Ishikawa (cell line): ENCODE data around the gene DENND1A.

ENCODE experiments used
- CEBPB ChIP-seq: IDR thresholded peaks from 2 replicates; pipeline ENCODE4 v1.6.1; 2012
- CREB1 ChIP-seq: IDR thresholded peaks from 2 replicates; pipeline ENCODE4 v1.6.1; 2012; ENCODE audit warnings: low read depth
- EGR1 ChIP-seq: IDR thresholded peaks from 2 replicates; pipeline ENCODE4 v1.6.1; 2012
- EP300 ChIP-seq: IDR thresholded peaks from 2 replicates; pipeline ENCODE4 v1.6.1; 2012; ENCODE audit warnings: borderline replicate concordance
- FOXM1 ChIP-seq: IDR thresholded peaks from 2 replicates; pipeline ENCODE4 v1.6.1; 2012; ENCODE audit warnings: low read depth, borderline replicate concordance
- MAX ChIP-seq: IDR thresholded peaks from 2 replicates; pipeline ENCODE4 v1.6.1; 2012
- NFIC ChIP-seq: IDR thresholded peaks from 2 replicates; pipeline ENCODE4 v1.6.1; 2012
- RAD21 ChIP-seq: IDR thresholded peaks from 2 replicates; pipeline ENCODE4 v1.6.1; 2012; ENCODE audit warnings: low read depth
- REST ChIP-seq: IDR thresholded peaks from 2 replicates; pipeline ENCODE4 v1.6.1; 2012; ENCODE audit warnings: low read depth, mild to moderate bottlenecking
- TAF1 ChIP-seq: IDR thresholded peaks from 2 replicates; pipeline ENCODE4 v1.6.1; 2012; ENCODE audit warnings: low read depth, mild to moderate bottlenecking
- TCF12 ChIP-seq: IDR thresholded peaks from 2 replicates; pipeline ENCODE4 v1.6.1; 2012; ENCODE audit warnings: low read depth
- TEAD4 ChIP-seq: IDR thresholded peaks from 2 replicates; pipeline ENCODE4 v1.6.1; 2012
- USF1 ChIP-seq: IDR thresholded peaks from 2 replicates; pipeline ENCODE4 v1.6.1; 2012
- YY1 ChIP-seq: IDR thresholded peaks from 2 replicates; pipeline ENCODE4 v1.6.1; 2012; ENCODE audit warnings: low read depth
- ZBTB7A ChIP-seq: IDR thresholded peaks from 2 replicates; pipeline ENCODE4 v1.6.1; 2012; ENCODE audit warnings: low read depth

Gene DENND1A

GRCh38 chr9:123745933-123746332 is 184.0 kb downstream of the DENND1A start:
- TF ChIP-seq YY1 (no peak), CREB1 (no peak), USF1 (no peak), TAF1 (no peak), FOXM1 (no peak), REST (no peak), RAD21 (no peak)

GRCh38 chr9:123745451-123745850 is 184.5 kb downstream of the DENND1A start:
- TF ChIP-seq TCF12: no peak
- no peak for TF ChIP-seq TEAD4
- no peak for TF ChIP-seq MAX
- no peak for TF ChIP-seq USF1
- TF ChIP-seq ZBTB7A: no peak
- no peak for TF ChIP-seq FOXM1
- TF ChIP-seq CEBPB: no peak
- TF ChIP-seq RAD21: no peak
- TF ChIP-seq TAF1: no peak
- TF ChIP-seq EP300: no peak
- no peak for TF ChIP-seq CREB1
- no peak for TF ChIP-seq YY1
- TF ChIP-seq REST: no peak
- TF ChIP-seq NFIC: no peak
- TF ChIP-seq EGR1: no peak

GRCh38 chr9:123743737-123744136 is 186.2 kb downstream of the DENND1A start:
- TF ChIP-seq TCF12 (no peak), CEBPB (no peak), MAX (no peak), REST (no peak), EGR1 (no peak), NFIC (no peak), CREB1 (no peak), TEAD4 (no peak), RAD21 (no peak), USF1 (no peak), TAF1 (no peak), EP300 (no peak), ZBTB7A (no peak), FOXM1 (no peak), YY1 (no peak)

- TF ChIP-seq FOXM1: no peak
- no peak for TF ChIP-seq CREB1
- no peak for TF ChIP-seq CEBPB
- TF ChIP-seq TCF12: no peak
- TF ChIP-seq RAD21: no peak
- TF ChIP-seq YY1: no peak
- TF ChIP-seq EP300: no peak
- TF ChIP-seq TEAD4: no peak
- TF ChIP-seq ZBTB7A: no peak
- no peak for TF ChIP-seq USF1
- TF ChIP-seq EGR1: no peak
- no peak for TF ChIP-seq REST
- no peak for TF ChIP-seq MAX
- TF ChIP-seq TAF1: no peak
These were observed 187.7 kb downstream of the DENND1A start for GRCh38 chr9:123742009-123742767.
